ENCODE measurements around the gene MED6.

The MED6 gene

GRCh38 chr14:70597731-70598130 lies 2.7 kb downstream of the MED6 start:
- no peak for DNase-seq (ENCODE audit: low spot score)

GRCh38 chr14:70595443-70596185 lies 4.8 kb downstream of the MED6 start:
- no peak for DNase-seq (ENCODE audit: low spot score)

- no peak for DNase-seq (ENCODE audit: low spot score)
Observed at GRCh38 chr14:70594461-70594860, 6.0 kb downstream of the MED6 start.

- peak; percentile 14 for DNase-seq (ENCODE audit: low spot score)
Observed at GRCh38 chr14:70585231-70585630, 15.2 kb downstream of the MED6 start.

GRCh38 chr14:70576891-70577290 lies 23.6 kb downstream of the MED6 start:
- no peak for DNase-seq (ENCODE audit: low spot score)

- no peak for DNase-seq (ENCODE audit: low spot score)
Observed at GRCh38 chr14:70573050-70573449, 27.4 kb downstream of the MED6 start.

GRCh38 chr14:70571139-70571538 lies 29.3 kb downstream of the MED6 start:
- no peak for DNase-seq (ENCODE audit: low spot score)

GRCh38 chr14:70567791-70568190 lies 32.7 kb downstream of the MED6 start:
- peak; percentile 47 for DNase-seq (ENCODE audit: low spot score)

- no peak for DNase-seq (ENCODE audit: low spot score)
Observed at GRCh38 chr14:70563869-70564268, 36.6 kb downstream of the MED6 start.

GRCh38 chr14:70563417-70563816 lies 37.0 kb downstream of the MED6 start:
- DNase-seq (ENCODE audit: low spot score) = no peak

GRCh38 chr14:70558356-70558755 lies 42.1 kb downstream of the MED6 start:
- DNase-seq (ENCODE audit: low spot score) = no peak

- DNase-seq (ENCODE audit: low spot score) = no peak
Observed at GRCh38 chr14:70555890-70556289, 44.6 kb downstream of the MED6 start.

GRCh38 chr14:70538087-70538486 lies 62.4 kb downstream of the MED6 start:
- DNase-seq (ENCODE audit: low spot score) = no peak

- DNase-seq (ENCODE audit: low spot score) = no peak
Observed at GRCh38 chr14:70536830-70537229, 63.6 kb downstream of the MED6 start.

- DNase-seq (ENCODE audit: low spot score) = no peak
Observed at GRCh38 chr14:70534904-70535303, 65.6 kb downstream of the MED6 start, which contains the start of gene ADAM20. Gene ADAM20, minus strand, starts transcription at chr14:70535004. Its CDS starts 10,247 bp downstream, at chr14:70524757.

All from SW480 (cell line).